Measurements from ENCODE around the gene EDEM3. TPM values are rescaled to one million over a fixed set of nuclear protein-coding genes. Genes with fewer than 3 reads are reported as not detected.

The EDEM3 gene
- total RNA-seq, 4 donors from 2014 or later: 26.4 to 43.8 (median 35.8) TPM

GRCh38 chr1:184745110-184745509 is 9.5 kb downstream of the EDEM3 start:
- Histone ChIP-seq H3K4me1 (peaks cover 0 to 11% (median 2%) of the 10 kb centered on the region in 4 donors), H3K36me3 (no peaks in the 10 kb centered on the region), H3K27ac (no peak overlapping the region), H3K4me3 (no peak overlapping the region), H3K27me3 (no peaks in the 10 kb centered on the region), H3K9me3 (no peaks in the 10 kb centered on the region)
- no peak for DNase-seq
- TF ChIP-seq CTCF (IDR thresholded peaks at IDR 0.05) (no peak), POLR2A (IDR thresholded peaks at IDR 0.05) (no peak)

- H3K4me1 ChIP-seq: peaks cover 0 to 11% (median 2%) of the 10 kb centered on the region in 4 donors
- H3K9me3 ChIP-seq: no peaks in the 10 kb centered on the region
- H3K36me3 ChIP-seq: no peaks in the 10 kb centered on the region
- no peak overlapping the region for H3K27ac ChIP-seq
- no peak for TF ChIP-seq CTCF (IDR thresholded peaks at IDR 0.05)
- TF ChIP-seq POLR2A (IDR thresholded peaks at IDR 0.05): no peak
- no peaks in the 10 kb centered on the region for H3K27me3 ChIP-seq
- no peak overlapping the region for H3K4me3 ChIP-seq
- DNase-seq: no peak
These were observed 11.4 kb downstream of the EDEM3 start for GRCh38 chr1:184743062-184743756.

- Histone ChIP-seq H3K27me3 (no peaks in the 10 kb centered on the region), H3K4me3 (no peak overlapping the region), H3K9me3 (no peaks in the 10 kb centered on the region), H3K27ac (no peak overlapping the region), H3K4me1 (no peaks in the 10 kb centered on the region), H3K36me3 (peaks cover 0 to 14% (median 0%) of the 10 kb centered on the region in 3 donors)
- TF ChIP-seq CTCF (IDR thresholded peaks at IDR 0.05): no peak
- TF ChIP-seq POLR2A (IDR thresholded peaks at IDR 0.05): no peak
- no peak for DNase-seq
These were observed 14.3 kb downstream of the EDEM3 start for GRCh38 chr1:184740344-184740743.

GRCh38 chr1:184739796-184740195 is 14.9 kb downstream of the EDEM3 start:
- H3K36me3 ChIP-seq: peaks cover 0 to 20% (median 0%) of the 10 kb centered on the region in 3 donors
- no peak overlapping the region for H3K4me3 ChIP-seq
- no peaks in the 10 kb centered on the region for H3K4me1 ChIP-seq
- no peak overlapping the region for H3K27ac ChIP-seq
- TF ChIP-seq CTCF (IDR thresholded peaks at IDR 0.05): no peak
- no peaks in the 10 kb centered on the region for H3K9me3 ChIP-seq
- no peak for DNase-seq
- H3K27me3 ChIP-seq: no peaks in the 10 kb centered on the region

- H3K9me3 ChIP-seq: no peaks in the 10 kb centered on the region
- peaks cover 0 to 27% (median 0%) of the 10 kb centered on the region in 3 donors for H3K36me3 ChIP-seq
- TF ChIP-seq CTCF (IDR thresholded peaks at IDR 0.05) (no peak), POLR2A (IDR thresholded peaks at IDR 0.05) (no peak)
- no peaks in the 10 kb centered on the region for H3K4me1 ChIP-seq
- no peak overlapping the region for H3K27ac ChIP-seq
- H3K4me3 ChIP-seq: no peak overlapping the region
- no peak for DNase-seq
- no peaks in the 10 kb centered on the region for H3K27me3 ChIP-seq
These were observed 15.6 kb downstream of the EDEM3 start for GRCh38 chr1:184739070-184739469.
